HG03135 (cell line): ENCODE results near the gene PKD1L1.

ENCODE experiments used
- ATAC-seq: cut with Tn5 transposase; IDR thresholded peaks from one replicate; pipeline ENCODE4 v1.9.1; 2021; ENCODE audit warnings: mild to moderate bottlenecking, moderate library complexity; ENCODE audit not compliant: unreplicated experiment

PKD1L1 gene

GRCh38 chr7:47907981-47908616, 40.2 kb downstream of the PKD1L1 start:
- no peak for ATAC-seq

DNA sequence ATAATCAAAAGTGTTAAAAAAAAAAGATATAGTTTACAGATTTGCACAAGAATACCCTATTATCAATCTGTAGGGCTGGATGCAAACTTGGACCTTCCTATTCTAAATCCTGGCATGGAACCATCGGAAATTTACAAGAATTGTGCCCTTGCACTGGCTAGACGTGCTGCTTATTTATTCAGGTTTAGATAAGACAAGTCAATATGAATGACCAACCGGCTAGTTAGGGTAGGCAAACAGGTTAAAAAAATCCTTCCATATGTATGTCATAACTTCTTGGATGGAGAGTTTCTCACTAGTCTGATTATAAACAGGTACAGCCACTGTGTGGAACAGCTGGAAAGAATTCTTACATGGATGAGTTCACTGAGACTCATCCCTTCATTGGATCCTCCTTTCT, 41.4 kb downstream of the PKD1L1 start:
- ATAC-seq = no peak

DNA sequence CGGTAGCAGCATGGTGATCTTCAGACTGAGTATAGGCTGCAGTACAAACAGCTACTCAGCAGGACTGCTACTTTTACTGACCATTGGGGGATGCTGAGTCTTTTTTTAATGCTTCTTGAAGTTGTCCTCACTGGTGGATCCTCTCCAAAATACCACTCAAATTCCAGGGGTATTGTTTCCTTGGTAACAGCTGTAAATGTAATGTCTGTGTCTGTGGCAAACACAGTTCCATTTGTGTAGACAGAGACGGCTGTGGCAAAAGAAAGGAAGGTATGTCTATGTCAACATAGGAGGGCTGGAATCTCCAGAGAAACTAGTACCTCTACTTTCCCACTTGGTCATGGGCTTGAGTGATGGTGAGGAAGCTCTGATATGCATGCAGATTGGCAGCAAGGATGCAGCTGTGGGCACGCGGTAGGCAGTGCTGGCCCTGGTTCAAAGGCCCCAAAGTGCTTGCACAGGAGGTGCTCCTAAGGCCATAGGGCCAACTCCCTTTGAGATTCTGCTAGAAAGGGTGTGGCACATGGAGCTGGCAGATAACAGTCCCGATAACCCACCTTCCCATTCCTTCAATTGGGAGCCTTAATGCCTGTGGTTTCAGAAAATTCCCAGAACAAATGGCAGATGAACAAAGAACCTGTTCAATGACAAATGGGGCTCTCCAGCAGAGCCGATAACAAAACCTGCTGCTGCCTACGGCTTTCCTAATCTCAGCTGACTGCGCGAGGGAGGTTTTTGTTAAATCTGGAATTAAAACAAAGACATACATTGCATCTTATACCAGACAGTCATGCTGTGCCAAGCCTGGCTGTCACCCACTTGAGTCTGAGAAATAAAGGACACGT, 43.0 kb downstream of the PKD1L1 start:
- no peak for ATAC-seq

DNA sequence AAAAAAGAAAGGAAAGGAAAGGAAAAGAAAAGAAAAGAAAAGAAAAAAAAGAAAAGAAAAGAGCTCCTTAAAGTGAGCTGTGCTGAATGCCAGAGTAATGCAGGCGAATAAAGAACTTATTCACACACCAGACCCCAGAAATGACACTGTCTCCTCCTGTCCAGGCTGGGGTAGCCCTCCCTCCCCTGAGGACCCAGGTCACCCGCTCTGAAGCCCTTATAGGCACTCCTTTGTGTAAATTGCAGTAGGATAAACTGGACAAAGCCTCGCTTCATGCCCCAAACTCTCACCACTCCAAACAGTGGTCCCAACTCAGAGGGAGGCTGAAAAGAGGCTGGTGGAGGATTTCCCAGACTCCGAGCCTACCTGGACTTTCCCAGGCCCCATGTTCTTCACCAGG, 46.3 kb downstream of the PKD1L1 start:
- ATAC-seq = no peak

GRCh38 chr7:47901542-47901941, 46.7 kb downstream of the PKD1L1 start:
- ATAC-seq = no peak

GRCh38 chr7:47897831-47898230, 50.4 kb downstream of the PKD1L1 start:
- ATAC-seq = no peak

DNA sequence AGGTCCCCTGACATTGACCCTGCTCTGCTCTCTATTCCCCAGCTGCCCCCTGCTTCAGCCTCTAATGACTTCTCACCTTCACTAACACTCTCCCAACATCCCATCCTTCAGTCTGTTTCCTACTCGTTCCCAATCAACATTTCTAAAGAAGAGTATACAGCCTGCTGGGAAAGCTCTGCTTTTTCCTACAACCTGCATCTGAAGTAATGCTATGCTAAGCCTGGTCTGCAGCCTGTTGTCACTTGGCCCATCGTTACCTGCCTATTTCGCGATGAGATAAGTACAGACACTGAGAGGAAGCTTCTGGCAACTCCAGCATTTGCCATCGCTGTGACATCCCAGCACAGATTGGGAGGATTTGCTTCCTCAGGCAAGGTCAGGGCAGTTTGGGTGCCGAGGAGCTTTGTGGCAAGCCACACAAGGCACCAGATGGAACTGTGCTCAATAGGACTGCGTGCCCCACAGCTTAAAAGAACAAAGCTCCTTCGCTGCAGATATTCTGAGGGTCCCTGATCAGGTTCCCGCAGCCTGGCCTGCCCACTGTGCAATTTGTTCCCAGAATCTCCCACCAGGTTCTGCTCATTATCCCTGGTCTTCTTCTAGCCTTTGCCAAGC, 51.4 kb downstream of the PKD1L1 start:
- ATAC-seq = no peak

DNA sequence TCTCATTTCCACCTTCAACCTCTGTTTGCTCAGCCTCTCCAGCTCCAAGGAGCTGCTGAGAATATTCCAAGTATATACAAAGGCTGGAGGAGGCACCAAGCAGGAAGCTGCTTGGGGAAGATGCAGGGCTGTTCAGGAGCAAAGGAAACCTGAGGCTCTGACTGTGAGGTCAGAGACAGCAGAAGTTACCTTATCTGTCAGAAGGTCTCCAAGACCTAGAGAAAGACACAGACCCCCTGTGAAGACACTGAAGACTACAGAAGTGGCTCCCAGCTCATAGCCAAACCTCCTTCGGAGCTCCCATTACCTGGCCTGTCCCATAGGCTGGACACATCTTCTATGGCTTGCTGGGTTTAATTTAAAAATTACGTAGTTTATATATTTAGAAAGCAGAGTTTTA, 53.2 kb downstream of the PKD1L1 start:
- no peak for ATAC-seq

DNA sequence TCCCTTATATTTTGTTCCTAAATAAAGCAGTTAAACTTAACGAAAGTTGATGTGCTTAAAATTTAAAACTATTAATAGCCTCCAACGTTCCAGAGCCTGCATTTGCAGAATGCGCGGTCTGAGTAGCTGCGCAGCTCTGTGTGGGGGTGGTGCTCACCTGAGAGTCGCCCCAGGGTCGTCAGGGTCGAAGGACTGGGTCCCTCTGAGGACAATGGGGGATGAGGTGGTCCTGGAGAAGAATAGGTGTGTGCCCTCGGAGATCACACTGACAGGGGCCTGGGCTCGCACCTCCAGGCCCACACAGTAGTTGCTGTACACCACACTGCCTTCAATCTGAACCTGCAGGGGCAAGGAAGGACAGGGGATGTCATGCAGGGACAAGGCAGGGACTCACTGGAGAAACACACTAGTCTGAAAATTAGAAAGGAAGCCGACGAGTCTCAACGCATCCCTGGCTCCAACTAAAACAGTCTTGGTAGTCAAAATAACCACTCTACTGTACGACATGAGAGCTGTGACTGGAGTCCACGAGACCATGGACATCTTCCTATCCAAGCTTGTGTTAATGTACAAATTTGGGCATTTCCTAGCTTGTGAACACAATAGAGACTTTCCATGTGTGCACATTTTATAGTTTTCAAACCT, 54.4 kb downstream of the PKD1L1 start:
- ATAC-seq = no peak

GRCh38 chr7:47893238-47893637, 55.0 kb downstream of the PKD1L1 start:
- ATAC-seq = no peak

- no peak for ATAC-seq
Measured at GRCh38 chr7:47890606-47891005, 57.7 kb downstream of the PKD1L1 start.

DNA sequence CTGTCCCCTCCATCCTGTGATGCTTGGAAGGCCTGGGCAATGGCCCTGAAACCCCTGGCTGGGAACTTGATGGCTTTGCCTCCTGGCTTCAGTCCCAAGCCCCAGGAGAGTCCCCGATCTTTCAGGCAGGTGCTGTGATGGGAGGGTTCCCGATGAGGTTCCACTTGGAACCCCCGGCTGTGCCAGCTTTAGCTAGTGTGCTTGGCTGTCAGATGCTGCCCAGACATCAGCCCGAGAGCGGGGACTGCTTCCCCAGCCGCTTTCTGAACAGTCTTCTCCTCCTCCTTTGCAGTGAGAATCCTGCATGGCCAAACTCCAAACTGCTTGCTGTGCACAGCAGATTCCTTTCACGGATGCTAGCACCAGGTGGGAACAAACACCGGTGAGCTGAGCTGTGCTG, 58.1 kb downstream of the PKD1L1 start:
- ATAC-seq = no peak

DNA sequence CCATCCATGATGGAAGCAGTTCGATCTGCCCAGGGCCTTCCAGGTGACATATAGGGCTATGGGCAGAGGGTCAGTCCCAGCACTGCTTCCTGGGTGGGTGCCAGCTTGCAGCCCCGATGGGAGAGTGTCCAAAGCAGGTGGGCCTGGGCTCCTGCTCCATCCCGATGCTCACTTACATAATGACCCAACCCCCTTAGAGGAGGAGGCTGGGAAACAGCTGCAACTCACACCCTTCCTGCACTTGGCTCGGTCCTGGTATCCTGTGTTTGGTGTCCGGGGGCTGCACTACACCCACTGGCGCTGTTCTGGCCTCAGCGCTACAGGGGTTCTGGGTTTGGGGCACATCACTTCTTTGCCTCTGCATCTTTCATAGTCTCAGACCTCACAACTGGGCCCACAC, 58.5 kb downstream of the PKD1L1 start:
- no peak for ATAC-seq

GRCh38 chr7:47888371-47889265, 59.6 kb downstream of the PKD1L1 start:
- no peak for ATAC-seq

- no peak for ATAC-seq
Measured at GRCh38 chr7:47887016-47887640, 61.1 kb downstream of the PKD1L1 start.

GRCh38 chr7:47885987-47886811, 62.1 kb downstream of the PKD1L1 start:
- ATAC-seq = no peak

DNA sequence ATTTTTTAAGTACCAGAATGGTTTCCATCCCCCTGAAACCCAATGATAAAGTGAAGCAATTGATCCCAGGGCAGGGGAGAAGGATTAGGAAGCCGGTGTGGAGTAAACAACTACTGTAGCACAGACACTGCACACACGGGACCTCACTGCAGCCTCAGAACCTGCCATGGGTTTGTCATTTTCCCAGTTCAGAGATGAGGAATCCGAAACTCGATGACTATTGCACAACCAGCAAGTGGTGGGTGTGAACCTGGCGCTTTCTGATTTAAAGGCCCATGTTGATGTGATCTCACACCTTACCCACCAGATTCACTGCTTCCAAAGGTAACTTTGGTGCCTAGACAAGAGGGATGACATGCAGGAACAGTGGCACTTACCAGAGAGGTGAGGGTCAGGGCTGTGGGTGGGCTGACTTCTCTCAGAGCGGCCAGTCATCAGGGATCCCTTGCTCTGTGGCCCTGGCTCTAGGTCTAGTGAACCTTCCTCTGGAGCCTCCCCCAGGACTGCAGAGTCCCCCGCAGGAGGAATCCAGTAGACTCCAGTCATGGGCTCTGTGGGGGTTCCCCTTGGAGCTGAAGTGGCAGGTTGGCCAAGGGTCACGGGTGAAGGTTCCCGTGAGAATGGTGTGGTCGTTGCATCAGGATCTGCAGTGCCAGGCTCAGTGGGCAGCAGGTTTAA, 62.8 kb downstream of the PKD1L1 start:
- ATAC-seq = no peak

DNA sequence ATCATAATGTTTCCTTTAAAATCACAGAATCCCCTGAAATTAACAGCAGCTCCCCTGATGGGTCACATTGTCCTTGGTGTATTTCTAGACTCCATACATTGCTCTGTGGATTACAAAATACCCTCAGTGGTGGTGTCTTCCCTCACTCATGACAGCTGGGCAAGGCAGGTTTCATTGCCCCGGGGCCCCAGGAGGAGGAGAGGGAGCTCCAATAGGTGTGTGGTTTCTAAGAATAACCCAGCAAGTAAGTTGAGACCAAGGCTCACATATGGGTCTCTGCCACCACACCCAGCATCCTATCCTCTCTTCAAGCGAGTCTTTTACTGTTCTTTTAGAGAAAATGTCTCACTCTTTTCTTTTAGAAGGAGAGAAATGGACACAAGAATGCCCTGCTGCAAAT, 63.6 kb downstream of the PKD1L1 start:
- no peak for ATAC-seq

DNA sequence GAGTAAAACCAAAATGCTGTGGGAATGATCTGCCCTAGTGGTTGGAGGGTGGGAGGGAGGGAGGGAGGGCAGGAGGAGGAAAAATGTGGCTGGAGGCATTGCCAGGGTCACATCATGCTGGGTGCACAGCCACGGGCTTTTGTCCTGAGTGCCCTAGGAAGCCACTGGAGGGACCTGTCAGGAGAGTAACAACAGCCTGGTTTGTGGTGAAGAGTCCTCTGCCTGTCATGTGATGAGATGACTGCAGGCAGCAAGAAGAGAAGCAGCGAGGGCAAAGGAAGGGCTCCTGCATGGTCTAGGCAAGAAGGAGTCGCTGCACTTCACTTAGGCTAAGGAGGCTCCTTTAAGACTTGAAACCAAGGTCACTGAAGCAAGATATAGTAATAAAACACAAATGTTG, 65.6 kb downstream of the PKD1L1 start:
- no peak for ATAC-seq
